HG02623 (cell line): ENCODE data around the gene ZNF728.
"Not testable (repeated sequence)": the region's sequence is repeated elsewhere in the genome, so short reads cannot be mapped to it uniquely, and the experiment has no call there.

Experiments used
- ATAC-seq: cut with Tn5 transposase; IDR thresholded peaks from one replicate; pipeline ENCODE4 v1.9.1; 2021; ENCODE audit warnings: moderate library complexity; ENCODE audit not compliant: unreplicated experiment

Gene ZNF728

GRCh38 chr19:23002690-23003422 lies at the start of gene ZNF728:
Gene ZNF728 (minus strand): TSS chr19:23003176. CDS start chr19:23003030, 146 bp downstream.
- no peak for ATAC-seq

- no peak for ATAC-seq
These were observed 49.4 kb upstream of the ZNF728 start for GRCh38 chr19:23052349-23052748.

- no peak for ATAC-seq
These were observed 46.3 kb upstream of the ZNF728 start for GRCh38 chr19:23049256-23049655.

GRCh38 chr19:23046743-23047142 lies 43.8 kb upstream of the ZNF728 start:
- no peak for ATAC-seq

- ATAC-seq, result no peak
These were observed 30.7 kb upstream of the ZNF728 start for GRCh38 chr19:23033721-23034120.

- ATAC-seq, result no peak
These were observed 12.7 kb upstream of the ZNF728 start for GRCh38 chr19:23015660-23016059.

- ATAC-seq, result not testable (repeated sequence)
These were observed 8.0 kb downstream of the ZNF728 start for GRCh38 chr19:22994957-22995356.

- no peak for ATAC-seq
These were observed 26.7 kb downstream of the ZNF728 start for GRCh38 chr19:22976248-22976647.

GRCh38 chr19:22975546-22976136 lies 27.3 kb downstream of the ZNF728 start:
- ATAC-seq, result not testable (repeated sequence)

GRCh38 chr19:22945560-22945959 lies 57.4 kb downstream of the ZNF728 start:
- no peak for ATAC-seq

- ATAC-seq, result no peak
These were observed 67.8 kb downstream of the ZNF728 start for GRCh38 chr19:22935151-22935550.

- ATAC-seq, result not testable (repeated sequence)
These were observed 75.4 kb downstream of the ZNF728 start for GRCh38 chr19:22927576-22927975.

GRCh38 chr19:22925181-22925580 lies 77.8 kb downstream of the ZNF728 start:
- not testable (repeated sequence) for ATAC-seq
